Fibroblast of lung (primary cell): ENCODE measurements around the gene TTF2. TPM values are rescaled to one million over a fixed set of nuclear protein-coding genes. Genes with fewer than 3 reads are reported as not detected.

Experiments
- DNase-seq, 2 donors: peaks; one replicate each; pipeline versions ENCODE4 v3.0.0 to v3.0.0-alpha.2; 2010; ENCODE audit warnings: low read depth in 2 of 2
- H2AFZ ChIP-seq: 2 replicates; pipeline ENCODE4 v1.5.1; 2012; ENCODE audit warnings: low read length, control low read depth, inconsistent platforms
- H3K27ac ChIP-seq: 2 replicates; pipeline ENCODE4 v1.5.1; 2011; ENCODE audit warnings: low read length, control low read depth; ENCODE audit not compliant: insufficient read depth
- H3K27me3 ChIP-seq: 2 replicates; pipeline ENCODE4 v1.5.1; 2011; ENCODE audit warnings: mild to moderate bottlenecking, low read length; ENCODE audit not compliant: control insufficient read depth, insufficient read depth
- H3K36me3 ChIP-seq: 2 replicates; pipeline ENCODE4 v1.5.1; 2011; ENCODE audit warnings: low read length; ENCODE audit not compliant: control insufficient read depth, insufficient read depth
- H3K4me1 ChIP-seq: 2 replicates; pipeline ENCODE4 v1.5.1; 2011; ENCODE audit warnings: low read length; ENCODE audit not compliant: control insufficient read depth, insufficient read depth; ENCODE audit errors: extremely low read depth
- H3K4me2 ChIP-seq: 2 replicates; pipeline ENCODE4 v1.5.1; 2011; ENCODE audit warnings: low read length, control low read depth; ENCODE audit not compliant: insufficient read depth; ENCODE audit errors: extremely low read depth
- H3K4me3 ChIP-seq, 4 experiments: fragments of 200-600 bp in 1 of 4; sonication (generic) in 1 of 4; replicated peaks in 1 of 4; 2 replicates each; pipeline ENCODE4 v1.5.1; 2011 to 2016; ENCODE audit warnings: low read length in 4 of 4, low read depth in 3 of 4, mild to moderate bottlenecking in 3 of 4, control low read depth in 2 of 4, inconsistent platforms in 1 of 4, mixed read lengths in 1 of 4; ENCODE audit not compliant: insufficient read depth in 1 of 4; ENCODE audit errors: control extremely low read depth in 1 of 4
- H3K79me2 ChIP-seq: 2 replicates; pipeline ENCODE4 v1.5.1; 2012; ENCODE audit warnings: mild to moderate bottlenecking, low read length, inconsistent platforms; ENCODE audit not compliant: control insufficient read depth, insufficient read depth
- H3K9ac ChIP-seq: 2 replicates; pipeline ENCODE4 v1.5.1; 2011; ENCODE audit warnings: mild to moderate bottlenecking, low read length, control low read depth; ENCODE audit not compliant: insufficient read depth
- H3K9me3 ChIP-seq: 2 replicates; pipeline ENCODE4 v1.5.1; 2012; ENCODE audit warnings: low read depth, low read length; ENCODE audit not compliant: control insufficient read depth, insufficient read depth
- H4K20me1 ChIP-seq: 2 replicates; pipeline ENCODE4 v1.5.1; 2011; ENCODE audit warnings: low read length; ENCODE audit not compliant: control insufficient read depth, insufficient read depth; ENCODE audit errors: extremely low read depth
- CTCF ChIP-seq, 2 donors: IDR thresholded peaks in 1 of 2; conservative IDR thresholded peaks in 1 of 2; 1 replicate in 1 of 2; 2 replicates in 1 of 2; pipeline ENCODE4 v1.5.1; 2011 to 2012; ENCODE audit warnings: low read length in 2 of 2, control low read depth in 1 of 2, inconsistent platforms in 1 of 2, low read depth in 1 of 2, mild to moderate bottlenecking in 1 of 2
- EZH2 ChIP-seq: IDR thresholded peaks from 2 replicates; pipeline ENCODE4 v1.5.1; 2012; ENCODE audit warnings: low read length, control low read depth, mild to moderate bottlenecking; ENCODE audit errors: missing control alignments
- polyA plus RNA-seq, 2 donors: library from polyadenylated mRNA; depleted of rRNA in 1 of 2; stranded (reverse) in 1 of 2; unstranded in 1 of 2; fragments of >200 nt; gene quantifications; 2 replicates each; pipeline ENCODE4 v1.2.1, GENCODE V29; 2011 to 2012; ENCODE audit warnings: missing spikeins in 1 of 2
- total RNA-seq: library from RNA; depleted of rRNA; stranded (reverse); fragments of >200 nt; gene quantifications from 2 replicates; pipeline ENCODE4 v1.2.1, GENCODE V29; 2014

The TTF2 gene
- total and polyA plus RNA-seq, 2 donors (not counting 1 experiment from before 2014, with no cell fraction given): 10.0 to 13.2 TPM

GRCh38 chr1:117122330-117123025, 62.4 kb downstream of the TTF2 start:
- H3K27ac ChIP-seq: peak overlapping the region; percentile 91
- no peak for DNase-seq

GRCh38 chr1:117123274-117123673, 63.1 kb downstream of the TTF2 start:
- Histone ChIP-seq H3K9ac (no peak overlapping the region), H3K4me2 (no peak overlapping the region), H2AFZ (no peak overlapping the region), H3K9me3 (no peaks in the 10 kb centered on the region), H3K27me3 (peaks cover 7% of the 10 kb centered on the region), H3K4me3 (no peak overlapping the region), H4K20me1 (no peaks in the 10 kb centered on the region), H3K79me2 (no peaks in the 10 kb centered on the region), H3K27ac (no peak overlapping the region), H3K36me3 (no peaks in the 10 kb centered on the region), H3K4me1 (peaks cover 6% of the 10 kb centered on the region)
- no peak for TF ChIP-seq EZH2
- no peak for TF ChIP-seq CTCF (conservative IDR thresholded peaks at IDR 0.05 in 1 of 2, IDR thresholded peaks at IDR 0.05 in 1 of 2; ENCODE audit: low read depth in 1 of 2, low read length in 2 of 2)
- no peak for DNase-seq

More at GRCh38 chr1:117122330-117123025, 62.4 kb downstream of the TTF2 start:
- no peaks in the 10 kb centered on the region for H3K36me3 ChIP-seq
- no peaks in the 10 kb centered on the region for H4K20me1 ChIP-seq
- peak overlapping the region; percentile 65 to 83 (median 68) for H3K4me3 ChIP-seq
- no peaks in the 10 kb centered on the region for H3K9me3 ChIP-seq
- H3K4me1 ChIP-seq: peaks cover 6% of the 10 kb centered on the region
- peak overlapping the region; percentile 80 for H3K9ac ChIP-seq
- H2AFZ ChIP-seq: peak overlapping the region; percentile 88
- TF ChIP-seq CTCF (conservative IDR thresholded peaks at IDR 0.05 in 1 of 2, IDR thresholded peaks at IDR 0.05 in 1 of 2; ENCODE audit: low read depth in 1 of 2, low read length in 2 of 2) (no peak), EZH2 (no peak)
- H3K27me3 ChIP-seq: peaks cover 7% of the 10 kb centered on the region
- no peaks in the 10 kb centered on the region for H3K79me2 ChIP-seq
- peak overlapping the region; percentile 73 for H3K4me2 ChIP-seq

GRCh38 chr1:117124661-117125060, 64.5 kb downstream of the TTF2 start:
- H3K4me3 ChIP-seq: no peak overlapping the region
- H3K79me2 ChIP-seq: no peaks in the 10 kb centered on the region
- no peaks in the 10 kb centered on the region for H4K20me1 ChIP-seq
- no peak overlapping the region for H3K4me2 ChIP-seq
- H3K9me3 ChIP-seq: no peaks in the 10 kb centered on the region
- no peak overlapping the region for H3K27ac ChIP-seq
- peaks cover 7% of the 10 kb centered on the region for H3K27me3 ChIP-seq
- H3K4me1 ChIP-seq: peaks cover 8% of the 10 kb centered on the region
- H2AFZ ChIP-seq: no peak overlapping the region
- no peaks in the 10 kb centered on the region for H3K36me3 ChIP-seq
- TF ChIP-seq EZH2: no peak
- no peak for TF ChIP-seq CTCF (conservative IDR thresholded peaks at IDR 0.05 in 1 of 2, IDR thresholded peaks at IDR 0.05 in 1 of 2; ENCODE audit: low read depth in 1 of 2, low read length in 2 of 2)
- DNase-seq: no peak
- H3K9ac ChIP-seq: no peak overlapping the region
